ENCODE data around the gene KIFBP.
"Not testable (repeated sequence)": the region's sequence is repeated elsewhere in the genome, so short reads cannot be mapped to it uniquely, and the experiment has no call there.

The KIFBP gene

GRCh38 chr10:69004821-69005220, 16.2 kb downstream of the KIFBP start:
- DNase-seq = no peak

GRCh38 chr10:69005704-69006485, 17.3 kb downstream of the KIFBP start:
- DNase-seq = no peak

GRCh38 chr10:69007260-69007659, 18.7 kb downstream of the KIFBP start:
- DNase-seq = no peak

GRCh38 chr10:69009360-69009759, 20.8 kb downstream of the KIFBP start:
- DNase-seq = no peak

GRCh38 chr10:69010151-69010640, 21.6 kb downstream of the KIFBP start:
- no peak for DNase-seq

GRCh38 chr10:69012778-69013177, 24.2 kb downstream of the KIFBP start:
- not testable (repeated sequence) for DNase-seq

GRCh38 chr10:69014171-69014570, 25.6 kb downstream of the KIFBP start:
- no peak for DNase-seq

GRCh38 chr10:69018613-69019012, 30.0 kb downstream of the KIFBP start:
- DNase-seq = no peak

- no peak for DNase-seq
Measured at GRCh38 chr10:69022611-69023010, 34.0 kb downstream of the KIFBP start.

- no peak for DNase-seq
Measured at GRCh38 chr10:69025370-69025896, 36.8 kb downstream of the KIFBP start.

GRCh38 chr10:69033256-69033655, 44.7 kb downstream of the KIFBP start:
- no peak for DNase-seq

GRCh38 chr10:69037489-69037888, 48.9 kb downstream of the KIFBP start:
- no peak for DNase-seq

GRCh38 chr10:69040904-69041303, 52.3 kb downstream of the KIFBP start:
- DNase-seq = not testable (repeated sequence)

GRCh38 chr10:69042417-69042816, 53.8 kb downstream of the KIFBP start:
- DNase-seq = no peak

GRCh38 chr10:69042838-69043237, 54.2 kb downstream of the KIFBP start:
- DNase-seq = no peak

GRCh38 chr10:69043931-69044531, 55.4 kb downstream of the KIFBP start:
- DNase-seq = no peak

GRCh38 chr10:69044546-69044945, 55.9 kb downstream of the KIFBP start:
- DNase-seq = no peak

- DNase-seq = no peak
Measured at GRCh38 chr10:69045441-69046300, 57.1 kb downstream of the KIFBP start.

GRCh38 chr10:69047111-69047832, 58.7 kb downstream of the KIFBP start:
- DNase-seq = no peak

GRCh38 chr10:69048103-69048502, 59.5 kb downstream of the KIFBP start:
- DNase-seq = no peak

- no peak for DNase-seq
Measured at GRCh38 chr10:69049566-69049961, 61.0 kb downstream of the KIFBP start.

- DNase-seq = no peak
Measured at GRCh38 chr10:69051303-69051702, 62.7 kb downstream of the KIFBP start.
